Muscle of back (tissue), 11 donors: ENCODE measurements around the gene FAM83C. TPM values are rescaled to one million over a fixed set of nuclear protein-coding genes. Genes with fewer than 3 reads are reported as not detected.

Experiments
- DNase-seq, 3 donors: peaks; one replicate each; pipeline versions ENCODE4 v3.0.0 to v3.0.0-alpha.2; 2013
- polyA plus RNA-seq, 10 donors: library from polyadenylated mRNA; unstranded; fragments of 120-200 nt; gene quantifications; one replicate each; pipeline ENCODE4 v1.2.1, GENCODE V29; 2013; ENCODE audit not compliant: insufficient read length in 10 of 10

Gene FAM83C
- polyA plus RNA-seq, 10 donors: 3.0 to 4.7 TPM; not detected in 8

- DNase-seq: no peak
Observed at GRCh38 chr20:35238735-35239134, 53.5 kb downstream of the FAM83C start.

GRCh38 chr20:35238170-35238569 lies 54.1 kb downstream of the FAM83C start:
- no peak for DNase-seq

- DNase-seq: no peak
Observed at GRCh38 chr20:35237486-35237885, 54.7 kb downstream of the FAM83C start.

- DNase-seq: no peak
Observed at GRCh38 chr20:35235881-35236280, 56.3 kb downstream of the FAM83C start.

Other genes with a start within 250 kb of the FAM83C start
- 10 to 100 TPM; 49.4 to 63.2 (median 54.0) TPM for gene TRPC4AP, start 199.6 kb downstream of the FAM83C start, polyA plus RNA-seq
- gene EDEM2, start 145.1 kb downstream of the FAM83C start, polyA plus RNA-seq: 10 to 100 TPM in 2 of 10 donors, 1 to 10 TPM in 8; 7.7 to 10.2 (median 8.8) TPM
- gene PROCR, start 120.4 kb downstream of the FAM83C start, polyA plus RNA-seq: 10 to 100 TPM; 37.4 to 58.1 (median 46.2) TPM
- under 1 TPM; 0.25 to 0.59 (median 0.51) TPM for gene MMP24, start 65.7 kb downstream of the FAM83C start, polyA plus RNA-seq
- gene MMP24OS, start 14.3 kb downstream of the FAM83C start, polyA plus RNA-seq: 10 to 100 TPM; 18.9 to 25.9 (median 21.9) TPM
- gene EIF6, start 7.7 kb downstream of the FAM83C start, polyA plus RNA-seq: 100 to 1,000 TPM in 1 of 10 donors, 10 to 100 TPM in 9; 50.4 to 100 (median 69.3) TPM
- gene UQCC1, start 119.5 kb upstream of the FAM83C start, polyA plus RNA-seq: 10 to 100 TPM; 31.4 to 48.2 (median 41.8) TPM
- gene GDF5, start 145.8 kb upstream of the FAM83C start, polyA plus RNA-seq: under 1 TPM in 9 of 10 donors, not detected in 1; 0.12 to 0.77 (median 0.33) TPM
- gene CEP250, start 163.2 kb upstream of the FAM83C start, polyA plus RNA-seq: 10 to 100 TPM; 21.7 to 35.4 (median 30.2) TPM
- not detected for gene C20orf173, start 237.2 kb upstream of the FAM83C start, polyA plus RNA-seq
- 100 to 1,000 TPM; 187 to 227 (median 216) TPM for gene ERGIC3, start 249.7 kb upstream of the FAM83C start, polyA plus RNA-seq